Adrenal gland (tissue), 12 donors: ENCODE measurements around the gene ZNF292. TPM values are rescaled to one million over a fixed set of nuclear protein-coding genes. Genes with fewer than 3 reads are reported as not detected.
A peak's percentile ranks its signal among the peaks of the same experiment; 100 is the strongest.

Experiments
- DNase-seq, 7 donors: peaks; one replicate each; pipeline ENCODE4 v3.0.0-alpha.2; 2019 to 2020
- H3K27ac ChIP-seq, 5 donors: fragments of 200-600 bp; sonication (generic) in 4 of 5; 1 replicate in 3 of 5; 2 replicates in 2 of 5; pipeline versions ENCODE4 v1.5.1 to v1.8.0; 2016 to 2020; ENCODE audit warnings: mild to moderate bottlenecking in 1 of 5
- H3K27me3 ChIP-seq: fragments of 200-600 bp; 2 replicates; pipeline ENCODE4 v1.8.0; 2021
- H3K36me3 ChIP-seq, 2 donors: fragments of 200-600 bp; replicated peaks in 1 of 2; 1 replicate in 1 of 2; 2 replicates in 1 of 2; pipeline versions ENCODE4 v1.5.1 to v1.8.0; 2018 to 2022
- H3K4me1 ChIP-seq, 2 donors: fragments of 200-600 bp; replicated peaks in 1 of 2; 1 replicate in 1 of 2; 2 replicates in 1 of 2; pipeline versions ENCODE4 v1.5.1 to v1.8.0; 2018 to 2021
- H3K4me3 ChIP-seq, 4 donors: fragments of 200-600 bp; sonication (generic) in 3 of 4; one replicate each; pipeline ENCODE4 v1.5.1; 2016 to 2018
- H3K9me3 ChIP-seq, 3 donors: fragments of 200-600 bp; sonication (generic) in 1 of 3; replicated peaks in 1 of 3; 1 replicate in 2 of 3; 2 replicates in 1 of 3; pipeline versions ENCODE4 v1.5.1 to v1.8.0; 2016 to 2021
- CTCF ChIP-seq, 6 experiments: fragments of 450-650 bp in 4 of 6; fragments of 200-600 bp in 2 of 6; sonication (generic) in 1 of 6; IDR thresholded peaks; 1 replicate in 5 of 6; 2 replicates in 1 of 6; pipeline versions ENCODE4 v1.5.1 to v1.8.0; 2016 to 2021; ENCODE audit warnings: antibody characterized with exemption in 6 of 6, mild to moderate bottlenecking in 2 of 6, moderate library complexity in 1 of 6
- POLR2A ChIP-seq, 2 donors: fragments of 450-650 bp; IDR thresholded peaks; one replicate each; pipeline ENCODE4 v1.6.1; 2017; ENCODE audit warnings: antibody characterized with exemption in 2 of 2, mild to moderate bottlenecking in 2 of 2, moderate library complexity in 1 of 2
- WGBS, 4 donors: extraction: QIAGEN DNeasy Blood & Tissue Kit in 2 of 4; methylation state at CpG; one replicate each; pipeline versions ENCODE4 v1.1.5 to v1.1.7; 2013 to 2017; 5-methylcytosine and 5-hydroxymethylcytosine counted together
- intact Hi-C, 2 donors: fragments of 100-400 bp; cut with DNase I; formaldehyde crosslinking; loops; one replicate each; pipeline versions ENCODE4 v1.14.1 to v1.15.0; 2022 to 2023
- polyA plus RNA-seq, 3 donors: library from polyadenylated mRNA; stranded (reverse); fragments of 200-250 nt in 2 of 3; fragments of 350-450 nt in 1 of 3; fragmentation: Illumina TruSeq in 1 of 3; extraction: RNeasy Lipid Tissue Mini Kit (QIAGEN cat#74804) in 1 of 3; gene quantifications; one replicate each; pipeline ENCODE4 v1.2.3, GENCODE V29; 2013 to 2014
- total RNA-seq, 9 donors: library from RNA; depleted of rRNA in 4 of 9; stranded (reverse); fragments of >200 nt in 4 of 9; fragments of 120-200 nt in 1 of 9; fragmentation: NEBNext Ultra II Directional in 1 of 9; extraction: Animal tissue kit (Norgen Biotek cat#: 25700) in 1 of 9; gene quantifications; one replicate each; pipeline versions ENCODE4 v1.1.0 to v1.2.4, GENCODE V29; 2013 to 2023
- donor health status: healthy with polysubstance abuse.
- donor health status: Bipolar disorder and iron deficiency.
- donor health status: DM: yes; HTN: yes; CAD: no.
- donor health status: DM: no; HTN: no; CAD: no.
- donor health status: DM: no; HTN: no; CAD: no.
- donor health status: DM: yes; HTN: yes; CAD: no.

ZNF292 gene
- total and polyA plus RNA-seq, 12 donors, result 4.8 to 57.2 (median 27.5) TPM

- Histone ChIP-seq H3K27me3 (no peaks in the 10 kb centered on the region), H3K9me3 (no peaks in the 10 kb centered on the region), H3K4me3 (no peak overlapping the region), H3K27ac (no peak overlapping the region), H3K36me3 (no peaks in the 10 kb centered on the region), H3K4me1 (peaks cover 0 to 4% of the 10 kb centered on the region in 2 donors)
- 63 to 75% (median 65%) methylated on average over 3 of the region's 3 CpGs for WGBS, 4 donors
- intact Hi-C loops, result no loop called here
- TF ChIP-seq POLR2A (IDR thresholded peaks at IDR 0.05) (no peak), CTCF (IDR thresholded peaks at IDR 0.05) (no peak)
- DNase-seq, result no peak
Measured at GRCh38 chr6:87146363-87146762, 9.0 kb upstream of the ZNF292 start.

GRCh38 chr6:87150406-87150805 lies 5.0 kb upstream of the ZNF292 start:
- no peak for TF ChIP-seq POLR2A (IDR thresholded peaks at IDR 0.05)
- no peak for TF ChIP-seq CTCF (IDR thresholded peaks at IDR 0.05)
- intact Hi-C loops, result loop anchor here in 1 of 2 donors (10.0 kb wide), 1 partner anchor 94 kb away; no protein-coding TSS in a partner anchor
- H3K27ac ChIP-seq, result no peak overlapping the region

GRCh38 chr6:87151471-87151780 lies 3.9 kb upstream of the ZNF292 start:
- no peak for TF ChIP-seq POLR2A (IDR thresholded peaks at IDR 0.05)
- H3K36me3 ChIP-seq, result no peaks in the 10 kb centered on the region
- peaks cover 10 to 28% of the 10 kb centered on the region in 2 donors for H3K4me1 ChIP-seq
- intact Hi-C loops, result loop anchor here in 1 of 2 donors (10.0 kb wide), 1 partner anchor 93 kb away; no protein-coding TSS in a partner anchor
- DNase-seq, result no peak
- H3K27ac ChIP-seq, result peak overlapping the region in 4 of 5 donors; percentile 71 to 95 (median 87)
- H3K27me3 ChIP-seq, result no peaks in the 10 kb centered on the region
- 33 to 63% (median 41%) methylated on average over 4 of the region's 4 CpGs for WGBS, 4 donors
- peak overlapping the region in 2 of 4 donors; percentile 51 to 64 for H3K4me3 ChIP-seq
- no peaks in the 10 kb centered on the region for H3K9me3 ChIP-seq

More at GRCh38 chr6:87150406-87150805, 5.0 kb upstream of the ZNF292 start:
- Histone ChIP-seq H3K4me1 (peaks cover 9 to 28% of the 10 kb centered on the region in 2 donors), H3K4me3 (no peak overlapping the region), H3K9me3 (no peaks in the 10 kb centered on the region), H3K36me3 (no peaks in the 10 kb centered on the region), H3K27me3 (no peaks in the 10 kb centered on the region)
- DNase-seq, result no peak

GRCh38 chr6:87151781-87152525 lies 3.4 kb upstream of the ZNF292 start:
- TF ChIP-seq CTCF (IDR thresholded peaks at IDR 0.05) (peak in 1 of 6 experiments; percentile 22), POLR2A (IDR thresholded peaks at IDR 0.05) (peak; percentile 18 to 43)
- Histone ChIP-seq H3K36me3 (no peaks in the 10 kb centered on the region), H3K27ac (peak overlapping the region; percentile 59 to 95 (median 79)), H3K4me1 (peaks cover 16 to 34% of the 10 kb centered on the region in 2 donors), H3K4me3 (peak overlapping the region in 2 of 4 donors; percentile 51 to 64), H3K9me3 (no peaks in the 10 kb centered on the region), H3K27me3 (no peaks in the 10 kb centered on the region)
- 0 to 2% (median 1%) methylated on average over 11 to 71 of the region's 71 CpGs for WGBS, 4 donors
- DNase-seq, result peak; percentile 64 to 77 (median 66)
- intact Hi-C loops, result loop anchor here in 1 of 2 donors (10.0 kb wide), 1 partner anchor 93 kb away; no protein-coding TSS in a partner anchor
